CD4-positive, alpha-beta memory T cell (primary cell): ENCODE data around the gene UGGT2. TPM values are rescaled to one million over a fixed set of nuclear protein-coding genes. Genes with fewer than 3 reads are reported as not detected.

Experiments
- CTCF ChIA-PET: fragments of 350-600 bp; sonication (Branson Sonifier 250); formaldehyde crosslinking; loops from one replicate; lab custom pipeline; 2021; ENCODE audit warnings: inconsistent platforms; ENCODE audit not compliant: partially characterized antibody; lab: Charles Lee
- POLR2A ChIA-PET: fragments of 350-600 bp; sonication (Branson Sonifier 250); formaldehyde crosslinking; loops from one replicate; lab custom pipeline; 2021; ENCODE audit not compliant: partially characterized antibody; lab: Charles Lee
- DNase-seq, 5 donors: peaks; one replicate each; pipeline versions ENCODE4 v3.0.0 to v3.0.0-alpha.2; 2020 to 2022; ENCODE audit warnings: mixed read lengths in 1 of 5
- H3K27ac ChIP-seq: one replicate; pipeline ENCODE4 v1.7.0; 2013; ENCODE audit warnings: low read depth, low read length
- H3K27me3 ChIP-seq: 2 replicates; pipeline ENCODE4 v1.7.0; 2013; ENCODE audit warnings: mild to moderate bottlenecking, low read length, moderate library complexity; ENCODE audit not compliant: insufficient read depth
- H3K36me3 ChIP-seq: 2 replicates; pipeline ENCODE4 v1.7.0; 2013; ENCODE audit warnings: mild to moderate bottlenecking, low read length, moderate library complexity; ENCODE audit not compliant: insufficient read depth
- H3K4me1 ChIP-seq: 2 replicates; pipeline ENCODE4 v1.7.0; 2013; ENCODE audit warnings: mild to moderate bottlenecking, low read length, moderate library complexity; ENCODE audit not compliant: insufficient read depth
- H3K4me3 ChIP-seq, 2 donors: one replicate each; pipeline ENCODE4 v1.7.0; 2013; ENCODE audit warnings: low read length in 2 of 2, mild to moderate bottlenecking in 1 of 2
- H3K9me3 ChIP-seq, 2 donors: one replicate each; pipeline ENCODE4 v1.7.0; 2013; ENCODE audit warnings: low read length in 2 of 2, control low read depth in 1 of 2; ENCODE audit not compliant: control insufficient read depth in 1 of 2
- H3K27ac Mint-ChIP-seq, 7 donors: one replicate each; pipeline ENCODE4 v1.8.0; 2020 to 2021; ENCODE audit warnings: mixed read lengths in 7 of 7, mild to moderate bottlenecking in 6 of 7, inconsistent platforms in 3 of 7, moderate library complexity in 3 of 7
- H3K27me3 Mint-ChIP-seq, 2 donors: one replicate each; pipeline ENCODE4 v1.8.0; 2020 to 2021; ENCODE audit warnings: mixed read lengths in 2 of 2
- H3K36me3 Mint-ChIP-seq, 2 donors: one replicate each; pipeline ENCODE4 v1.8.0; 2020 to 2021; ENCODE audit warnings: mixed read lengths in 2 of 2, inconsistent platforms in 1 of 2, mild to moderate bottlenecking in 1 of 2
- H3K4me1 Mint-ChIP-seq, 4 donors: one replicate each; pipeline ENCODE4 v1.8.0; 2020 to 2021; ENCODE audit warnings: mixed read lengths in 4 of 4, mild to moderate bottlenecking in 1 of 4
- H3K4me3 Mint-ChIP-seq, 8 donors: one replicate each; pipeline ENCODE4 v1.8.0; 2020 to 2021; ENCODE audit warnings: mixed read lengths in 8 of 8, mild to moderate bottlenecking in 7 of 8, moderate library complexity in 6 of 8, inconsistent platforms in 3 of 8
- H3K9me3 Mint-ChIP-seq, 8 donors: one replicate each; pipeline ENCODE4 v1.8.0; 2020 to 2021; ENCODE audit warnings: mixed read lengths in 8 of 8, mild to moderate bottlenecking in 5 of 8, inconsistent platforms in 3 of 8, moderate library complexity in 1 of 8
- intact Hi-C: fragments of 100-400 bp; cut with micrococcal nuclease; formaldehyde crosslinking; loops from one replicate; pipeline ENCODE4 v1.15.1; 2023
- polyA plus RNA-seq, 2 donors: library from polyadenylated mRNA; unstranded; fragments of 300-500 nt; fragmentation: Illumina TruSeq; gene quantifications; one replicate each; pipeline ENCODE4 v1.2.3, GENCODE V29; 2021
- total RNA-seq, 2 experiments: library from RNA; stranded (reverse); gene quantifications; one replicate each; pipeline ENCODE4 v1.2.3, GENCODE V29; 2021

Gene UGGT2
- total and polyA plus RNA-seq, 4 experiments from 2014 or later, result not detected

DNA sequence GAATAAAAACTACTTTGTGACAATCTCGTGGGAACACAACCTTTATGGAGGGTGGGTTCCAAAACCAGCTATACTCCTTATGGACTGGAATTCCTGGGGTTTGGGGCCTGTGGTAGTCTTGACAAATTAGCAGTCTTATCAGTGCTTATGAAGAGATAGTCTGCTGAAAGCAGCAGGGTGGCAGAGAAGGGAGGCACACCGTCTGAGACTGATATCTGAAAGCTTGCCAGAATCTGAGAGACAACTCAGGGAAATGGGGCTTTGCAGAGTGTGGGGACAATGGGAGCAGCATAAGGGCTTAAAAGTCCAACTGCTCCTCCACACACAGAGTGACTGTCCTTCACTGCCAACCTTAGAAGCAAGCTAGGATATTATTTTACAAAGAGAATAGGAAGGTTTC, 95.9 kb downstream of the UGGT2 start:
- H3K27me3 Mint-ChIP-seq, result no peaks in the 10 kb centered on the region
- H3K27ac Mint-ChIP-seq, result no peak overlapping the region
- CTCF ChIA-PET, result no interaction called here
- H3K9me3 Mint-ChIP-seq, result peaks cover 1 to 27% (median 18%) of the 10 kb centered on the region in 8 donors
- H3K27ac ChIP-seq, result no peak overlapping the region
- H3K4me1 Mint-ChIP-seq, result no peaks in the 10 kb centered on the region
- H3K9me3 ChIP-seq, result peaks cover 0 to 6% of the 10 kb centered on the region in 2 donors
- no peaks in the 10 kb centered on the region for H3K27me3 ChIP-seq
- POLR2A ChIA-PET, result no interaction called here
- DNase-seq, result no peak
- H3K36me3 ChIP-seq, result no peaks in the 10 kb centered on the region
- no peak overlapping the region for H3K4me3 ChIP-seq
- no peak overlapping the region for H3K4me3 Mint-ChIP-seq
- intact Hi-C loops, result no loop called here
- no peaks in the 10 kb centered on the region for H3K36me3 Mint-ChIP-seq
- no peaks in the 10 kb centered on the region for H3K4me1 ChIP-seq

DNA sequence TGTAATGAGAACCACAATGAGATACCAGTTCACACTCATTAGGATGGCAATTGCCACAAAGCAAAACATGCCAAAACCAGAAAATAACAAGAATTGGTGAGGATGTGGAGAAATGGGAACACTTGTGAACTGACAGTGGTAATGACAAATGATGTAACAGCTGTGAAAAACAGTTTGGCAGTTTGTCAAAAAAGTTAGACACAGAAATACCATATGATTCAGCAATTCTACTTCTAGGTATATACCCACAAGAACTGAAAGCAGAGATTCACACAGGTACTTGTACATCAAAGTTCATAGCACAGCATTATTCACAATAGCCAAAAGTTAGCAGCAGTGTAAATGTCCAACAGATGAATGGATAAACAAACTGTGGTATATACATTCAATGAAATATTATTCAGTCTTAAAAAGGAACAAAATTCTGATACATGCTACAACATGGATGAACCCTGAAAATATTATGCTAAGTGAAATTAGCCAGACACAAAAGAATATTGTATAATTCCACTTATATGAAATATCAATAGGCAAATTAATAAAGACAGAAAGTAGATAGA, 96.5 kb downstream of the UGGT2 start:
- H3K36me3 ChIP-seq, result no peaks in the 10 kb centered on the region
- no peaks in the 10 kb centered on the region for H3K4me1 ChIP-seq
- intact Hi-C loops, result no loop called here
- no peak for DNase-seq
- no peak overlapping the region for H3K4me3 Mint-ChIP-seq
- H3K27ac ChIP-seq, result no peak overlapping the region
- H3K36me3 Mint-ChIP-seq, result no peaks in the 10 kb centered on the region
- ChIA-PET POLR2A (no interaction called here), CTCF (no interaction called here)
- H3K27ac Mint-ChIP-seq, result no peak overlapping the region
- H3K9me3 Mint-ChIP-seq, result peaks cover 0 to 27% (median 15%) of the 10 kb centered on the region in 8 donors
- no peaks in the 10 kb centered on the region for H3K27me3 ChIP-seq
- H3K4me1 Mint-ChIP-seq, result no peaks in the 10 kb centered on the region
- H3K9me3 ChIP-seq, result peaks cover 0 to 6% of the 10 kb centered on the region in 2 donors
- no peak overlapping the region for H3K4me3 ChIP-seq
- no peaks in the 10 kb centered on the region for H3K27me3 Mint-ChIP-seq

DNA sequence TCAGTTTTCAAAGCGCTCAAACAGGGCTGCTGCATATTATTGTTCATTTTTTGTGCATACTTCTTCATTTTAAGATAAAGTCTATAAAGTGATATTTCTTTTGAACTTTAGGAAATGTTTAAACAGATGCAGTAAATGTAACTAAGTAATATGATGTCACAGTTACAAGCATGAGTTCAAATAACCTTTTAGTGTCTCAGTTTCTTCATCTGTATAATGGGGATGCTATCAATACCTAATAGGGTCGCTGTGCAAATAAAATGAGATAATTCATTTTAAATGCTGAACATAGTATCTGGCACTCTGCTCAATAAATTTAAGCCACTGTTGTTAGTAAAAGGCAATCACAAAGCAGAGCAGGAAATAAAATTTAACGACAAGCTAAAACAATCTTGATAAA, 97.5 kb downstream of the UGGT2 start:
- intact Hi-C loops, result no loop called here
- H3K36me3 Mint-ChIP-seq, result no peaks in the 10 kb centered on the region
- POLR2A ChIA-PET, result no interaction called here
- Histone ChIP-seq H3K4me1 (no peaks in the 10 kb centered on the region), H3K27me3 (no peaks in the 10 kb centered on the region), H3K36me3 (no peaks in the 10 kb centered on the region), H3K9me3 (peaks cover 0 to 6% of the 10 kb centered on the region in 2 donors), H3K27ac (no peak overlapping the region), H3K4me3 (no peak overlapping the region)
- no peaks in the 10 kb centered on the region for H3K27me3 Mint-ChIP-seq
- DNase-seq, result no peak
- peaks cover 0 to 22% (median 15%) of the 10 kb centered on the region in 8 donors for H3K9me3 Mint-ChIP-seq
- CTCF ChIA-PET, result no interaction called here
- H3K4me3 Mint-ChIP-seq, result no peak overlapping the region
- H3K4me1 Mint-ChIP-seq, result no peaks in the 10 kb centered on the region
- no peak overlapping the region for H3K27ac Mint-ChIP-seq

DNA sequence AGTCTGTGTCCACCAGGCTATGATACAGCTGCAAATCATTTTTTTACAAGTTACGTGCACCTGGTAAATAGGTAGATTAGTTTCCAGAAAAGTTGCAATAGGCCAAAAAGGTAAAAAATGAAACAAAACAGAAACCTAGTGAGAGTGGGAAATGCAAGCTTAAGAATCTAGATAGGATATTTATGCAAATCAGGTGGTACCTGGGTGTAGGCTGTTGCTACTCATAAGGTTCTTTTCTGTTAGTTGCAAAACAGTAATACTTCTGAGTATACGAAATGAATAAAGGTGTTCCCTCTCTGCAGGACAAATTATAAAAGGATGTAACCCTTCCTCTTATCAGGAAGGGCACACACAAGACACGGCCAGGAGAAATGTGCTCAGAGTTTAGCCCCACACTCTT, 97.9 kb downstream of the UGGT2 start:
- ChIA-PET CTCF (no interaction called here), POLR2A (no interaction called here)
- Mint-ChIP-seq H3K36me3 (no peaks in the 10 kb centered on the region), H3K27me3 (no peaks in the 10 kb centered on the region), H3K9me3 (peaks cover 0 to 19% (median 11%) of the 10 kb centered on the region in 8 donors), H3K4me3 (no peak overlapping the region), H3K4me1 (no peaks in the 10 kb centered on the region), H3K27ac (no peak overlapping the region)
- Histone ChIP-seq H3K4me3 (no peak overlapping the region), H3K9me3 (peaks cover 0 to 6% of the 10 kb centered on the region in 2 donors), H3K27ac (no peak overlapping the region), H3K36me3 (no peaks in the 10 kb centered on the region), H3K4me1 (no peaks in the 10 kb centered on the region), H3K27me3 (no peaks in the 10 kb centered on the region)
- no peak for DNase-seq
- intact Hi-C loops, result no loop called here

DNA sequence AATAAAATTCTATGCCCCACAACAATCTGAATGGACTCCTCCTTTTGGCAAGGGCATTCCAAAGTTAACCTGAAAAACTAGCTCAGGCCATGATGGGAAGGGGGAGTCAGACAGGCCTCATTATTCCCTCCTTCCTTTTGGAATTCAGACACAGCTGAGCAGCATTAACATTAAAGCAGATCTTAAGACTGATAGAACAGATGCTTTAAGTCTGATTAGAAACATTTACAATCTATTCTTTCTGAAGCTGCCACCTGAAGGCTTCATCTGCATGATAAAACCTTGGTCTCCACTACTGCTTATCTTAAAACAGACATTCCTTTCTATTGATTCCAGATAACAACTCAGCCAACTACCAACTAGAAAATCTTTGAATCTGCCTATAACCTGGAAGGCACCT, 98.9 kb downstream of the UGGT2 start:
- H3K27ac Mint-ChIP-seq, result no peak overlapping the region
- H3K27me3 Mint-ChIP-seq, result no peaks in the 10 kb centered on the region
- no peaks in the 10 kb centered on the region for H3K4me1 Mint-ChIP-seq
- ChIA-PET CTCF (no interaction called here), POLR2A (no interaction called here)
- Histone ChIP-seq H3K4me3 (no peak overlapping the region), H3K36me3 (no peaks in the 10 kb centered on the region), H3K27ac (no peak overlapping the region), H3K9me3 (no peaks in the 10 kb centered on the region), H3K4me1 (no peaks in the 10 kb centered on the region), H3K27me3 (no peaks in the 10 kb centered on the region)
- peaks cover 0 to 9% (median 3%) of the 10 kb centered on the region in 8 donors for H3K9me3 Mint-ChIP-seq
- intact Hi-C loops, result no loop called here
- H3K36me3 Mint-ChIP-seq, result no peaks in the 10 kb centered on the region
- no peak for DNase-seq
- no peak overlapping the region for H3K4me3 Mint-ChIP-seq

DNA sequence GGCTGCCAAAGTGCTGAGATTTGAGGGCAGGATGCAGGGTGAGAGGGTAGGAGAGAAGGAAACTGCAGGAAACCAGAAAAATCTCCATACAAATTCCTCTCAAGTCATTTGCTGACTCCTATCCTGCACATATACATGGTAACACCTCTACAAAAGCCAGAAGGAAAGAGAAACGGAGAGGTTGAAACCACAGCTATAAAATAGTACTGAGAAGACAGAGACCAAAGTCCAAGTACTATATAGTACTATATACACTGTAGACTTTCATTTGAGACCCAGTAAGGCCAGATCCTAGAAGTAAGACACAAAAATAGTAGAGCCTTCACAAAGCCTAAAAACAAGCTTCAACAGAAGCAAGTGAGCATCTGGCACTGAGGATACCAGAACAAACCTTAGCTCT, 103.1 kb downstream of the UGGT2 start:
- no peak overlapping the region for H3K27ac ChIP-seq
- H3K4me1 ChIP-seq, result no peaks in the 10 kb centered on the region
- no peak for DNase-seq
- Mint-ChIP-seq H3K4me3 (no peak overlapping the region), H3K27ac (no peak overlapping the region), H3K36me3 (no peaks in the 10 kb centered on the region), H3K27me3 (no peaks in the 10 kb centered on the region), H3K4me1 (no peaks in the 10 kb centered on the region), H3K9me3 (peaks cover 0 to 9% (median under 1%) of the 10 kb centered on the region in 8 donors)
- ChIA-PET CTCF (no interaction called here), POLR2A (no interaction called here)
- no peaks in the 10 kb centered on the region for H3K36me3 ChIP-seq
- no peaks in the 10 kb centered on the region for H3K9me3 ChIP-seq
- intact Hi-C loops, result no loop called here
- H3K4me3 ChIP-seq, result no peak overlapping the region
- H3K27me3 ChIP-seq, result no peaks in the 10 kb centered on the region

DNA sequence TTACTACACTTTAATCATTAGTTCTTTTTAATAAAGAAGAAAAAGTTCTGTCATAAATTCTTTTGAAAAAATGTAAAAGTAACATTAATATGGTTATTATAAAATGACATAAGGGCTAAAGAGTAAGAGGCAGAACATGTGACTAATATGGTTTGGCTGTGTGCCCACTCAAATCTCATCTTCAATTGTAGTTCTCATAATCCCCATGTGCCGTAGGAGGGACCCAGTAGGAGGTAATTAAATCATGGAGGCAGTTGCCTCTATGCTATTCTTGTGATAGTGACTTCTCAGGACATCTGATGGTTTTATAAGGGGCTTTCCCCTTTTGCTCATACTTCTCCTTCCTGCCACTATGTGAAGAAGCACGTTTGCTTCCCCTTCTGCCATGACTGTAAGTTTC, 104.5 kb downstream of the UGGT2 start:
- CTCF ChIA-PET, result no interaction called here
- POLR2A ChIA-PET, result no interaction called here
- Histone ChIP-seq H3K27ac (no peak overlapping the region), H3K4me3 (no peak overlapping the region), H3K27me3 (no peaks in the 10 kb centered on the region), H3K36me3 (no peaks in the 10 kb centered on the region), H3K9me3 (no peaks in the 10 kb centered on the region), H3K4me1 (no peaks in the 10 kb centered on the region)
- DNase-seq, result no peak
- H3K4me1 Mint-ChIP-seq, result no peaks in the 10 kb centered on the region
- H3K36me3 Mint-ChIP-seq, result no peaks in the 10 kb centered on the region
- no peak overlapping the region for H3K4me3 Mint-ChIP-seq
- H3K9me3 Mint-ChIP-seq, result peaks cover 0 to 9% (median under 1%) of the 10 kb centered on the region in 8 donors
- intact Hi-C loops, result no loop called here
- no peak overlapping the region for H3K27ac Mint-ChIP-seq
- no peaks in the 10 kb centered on the region for H3K27me3 Mint-ChIP-seq
